Measurements from ENCODE around the gene WLS.
"Not testable (repeated sequence)": the region's sequence is repeated elsewhere in the genome, so short reads cannot be mapped to it uniquely, and the experiment has no call there.

WLS gene

DNA sequence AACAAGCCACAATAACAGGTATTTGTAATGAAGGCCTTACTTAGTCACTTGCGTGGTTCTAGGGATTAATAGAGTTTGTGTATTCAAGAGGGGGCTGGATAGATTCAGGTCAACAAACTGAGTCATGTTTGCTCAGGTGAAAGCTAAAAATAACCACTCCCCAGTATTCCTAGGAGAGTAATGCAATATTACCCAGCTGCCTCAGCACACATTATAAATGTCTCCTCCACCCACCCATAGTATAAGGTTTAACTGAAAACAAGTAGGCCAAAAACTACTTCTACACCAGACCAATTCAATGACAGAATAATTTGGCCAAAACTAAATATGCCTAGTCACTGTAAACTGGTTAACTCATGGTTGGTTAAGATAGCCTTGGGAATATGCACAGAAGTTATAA, 34.4 kb downstream of the WLS start:
- no peak for DNase-seq

DNA sequence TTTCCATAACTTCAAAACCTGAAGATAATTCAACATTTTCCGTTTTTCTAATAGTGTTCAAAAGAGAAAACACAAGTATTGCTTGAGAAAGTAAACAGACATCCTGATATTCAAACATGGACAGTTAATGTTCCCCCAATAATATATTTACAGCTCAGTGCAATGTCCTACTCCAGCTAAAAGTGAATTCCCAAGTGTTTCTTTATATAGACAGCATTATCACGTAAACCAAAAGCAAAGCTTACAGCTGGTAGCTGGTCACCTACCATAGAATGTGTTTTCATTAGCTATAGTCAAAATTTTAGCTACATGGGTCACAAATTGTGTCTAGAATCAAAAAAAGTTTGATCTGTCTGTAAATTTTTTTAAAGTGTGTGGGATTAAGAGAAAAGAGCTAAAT, 34.9 kb downstream of the WLS start:
- no peak for DNase-seq

- DNase-seq: no peak
Measured at GRCh38 chr1:68196676-68197075, 35.6 kb downstream of the WLS start.

DNA sequence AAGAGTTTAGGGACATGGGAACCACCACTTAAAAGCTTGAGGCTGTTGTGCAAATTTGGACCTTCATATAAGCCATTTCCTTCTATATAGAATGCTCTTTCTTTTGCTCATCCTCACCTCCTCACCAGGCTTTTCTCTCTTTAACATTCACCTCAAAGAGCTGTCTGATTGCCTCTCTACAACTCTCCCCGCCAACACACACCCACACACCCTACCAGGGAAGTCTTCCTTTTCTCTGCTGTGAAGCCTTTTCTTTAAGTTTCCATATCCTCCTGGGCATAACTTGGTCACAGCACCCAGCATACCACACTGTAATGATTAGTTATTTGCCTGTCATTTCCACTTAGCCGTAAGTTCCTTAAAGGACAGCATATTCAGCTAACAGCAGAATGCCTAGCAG, 40.6 kb downstream of the WLS start:
- no peak for DNase-seq

DNA sequence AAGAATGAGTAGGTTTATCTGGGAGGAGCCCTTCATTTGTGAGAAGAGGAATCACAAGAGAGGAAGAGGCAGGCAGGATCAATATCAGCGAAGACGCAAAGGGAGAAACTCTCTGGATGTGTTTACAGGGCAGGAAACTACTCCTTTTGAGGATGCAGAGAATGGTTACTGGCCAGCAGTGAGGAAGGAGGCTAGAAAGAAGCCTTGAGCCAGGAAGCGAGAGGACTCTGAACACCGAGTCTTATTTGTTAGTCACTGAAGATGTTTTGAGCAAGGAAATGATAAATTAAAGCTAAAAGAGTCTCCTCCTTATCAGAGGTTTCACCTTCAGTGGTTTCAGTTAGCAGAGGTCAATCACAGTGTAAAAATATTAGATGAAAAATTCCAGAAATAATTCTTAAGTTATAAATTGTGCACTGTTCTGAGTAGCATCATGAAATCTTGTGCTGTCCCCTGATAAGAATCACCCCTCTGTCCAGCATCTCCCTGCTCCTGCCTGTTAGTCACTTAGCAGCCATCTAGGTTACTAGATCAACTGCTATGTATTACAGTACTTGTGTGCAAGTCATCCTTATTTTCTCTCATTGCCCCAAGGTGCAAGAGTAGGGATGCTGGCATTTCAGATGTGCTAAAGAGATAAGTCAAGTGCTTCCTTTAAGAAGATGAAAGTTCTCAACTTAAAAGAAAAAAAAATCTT, 43.5 kb downstream of the WLS start:
- DNase-seq: no peak

GRCh38 chr1:68188060-68188538, 44.2 kb downstream of the WLS start:
- no peak for DNase-seq

DNA sequence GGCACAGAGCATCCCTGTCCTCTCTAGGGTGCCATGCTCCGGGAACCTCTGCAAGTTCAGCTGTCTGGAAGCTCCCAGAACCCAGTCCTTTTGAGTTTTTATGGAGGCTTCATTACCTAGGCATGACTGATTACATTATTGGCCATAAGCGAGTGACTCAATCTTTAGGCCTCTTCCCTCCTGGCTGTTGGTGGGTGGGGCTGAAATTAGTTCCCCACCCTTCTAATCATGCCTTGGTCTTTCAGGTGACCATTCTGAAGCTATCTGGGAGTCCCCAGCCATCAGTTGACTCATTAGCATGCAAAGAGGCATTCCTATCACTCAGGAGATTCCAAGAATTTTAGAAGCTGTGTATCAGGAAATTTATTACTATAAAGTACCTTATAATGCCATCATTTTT, 46.6 kb downstream of the WLS start:
- DNase-seq: no peak

- DNase-seq: no peak
Measured at GRCh38 chr1:68183895-68184294, 48.4 kb downstream of the WLS start.

DNA sequence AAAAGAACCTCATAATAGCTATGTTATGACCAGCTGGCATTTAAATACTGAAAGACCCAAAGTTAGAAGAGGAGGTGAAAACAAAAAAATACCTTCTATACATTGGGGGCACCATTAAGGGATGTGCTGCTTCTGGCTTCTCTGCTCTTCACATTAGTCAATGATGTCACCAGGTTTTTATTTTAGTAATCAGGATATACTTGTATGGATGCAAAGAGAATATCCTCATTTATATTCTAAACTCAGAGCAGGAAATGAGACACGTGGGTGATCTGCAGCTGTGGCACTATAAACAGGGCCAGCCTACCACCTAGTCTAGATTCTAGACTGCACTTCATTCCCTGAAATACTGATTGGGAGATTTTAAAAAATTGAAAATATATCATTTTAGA, 51.2 kb downstream of the WLS start:
- DNase-seq: no peak

GRCh38 chr1:68180441-68181164, 51.7 kb downstream of the WLS start:
- no peak for DNase-seq

DNA sequence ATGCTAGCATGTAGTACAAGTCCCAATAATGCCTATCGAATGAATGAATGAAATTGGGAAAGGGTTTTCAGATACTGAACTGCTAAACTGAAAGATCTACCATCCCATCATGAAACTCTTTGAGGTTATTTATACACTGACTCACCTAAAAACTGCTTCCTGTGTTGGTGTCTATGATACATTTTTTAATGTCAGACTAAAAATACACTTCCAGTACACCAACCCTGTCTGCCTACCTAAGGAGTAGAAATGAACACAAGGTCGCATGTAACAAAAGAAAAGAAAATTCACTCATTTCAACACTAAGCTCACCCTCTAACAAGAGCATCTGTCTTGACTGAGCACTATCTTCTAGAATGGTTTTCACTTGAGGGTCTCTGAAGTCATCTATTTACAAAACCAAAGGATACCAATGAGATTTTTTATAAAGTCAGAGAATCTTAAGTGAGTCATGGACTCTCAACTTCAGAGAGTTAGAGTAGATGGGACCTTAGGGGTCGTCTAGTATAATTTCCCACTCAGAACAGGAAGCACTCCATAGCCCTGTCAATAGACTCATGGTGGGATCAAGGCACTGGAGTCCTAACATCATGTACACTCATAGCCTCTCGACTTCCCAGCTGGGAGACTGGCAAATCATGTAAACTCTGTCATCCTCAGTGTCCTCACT, 53.4 kb downstream of the WLS start:
- no peak for DNase-seq

DNA sequence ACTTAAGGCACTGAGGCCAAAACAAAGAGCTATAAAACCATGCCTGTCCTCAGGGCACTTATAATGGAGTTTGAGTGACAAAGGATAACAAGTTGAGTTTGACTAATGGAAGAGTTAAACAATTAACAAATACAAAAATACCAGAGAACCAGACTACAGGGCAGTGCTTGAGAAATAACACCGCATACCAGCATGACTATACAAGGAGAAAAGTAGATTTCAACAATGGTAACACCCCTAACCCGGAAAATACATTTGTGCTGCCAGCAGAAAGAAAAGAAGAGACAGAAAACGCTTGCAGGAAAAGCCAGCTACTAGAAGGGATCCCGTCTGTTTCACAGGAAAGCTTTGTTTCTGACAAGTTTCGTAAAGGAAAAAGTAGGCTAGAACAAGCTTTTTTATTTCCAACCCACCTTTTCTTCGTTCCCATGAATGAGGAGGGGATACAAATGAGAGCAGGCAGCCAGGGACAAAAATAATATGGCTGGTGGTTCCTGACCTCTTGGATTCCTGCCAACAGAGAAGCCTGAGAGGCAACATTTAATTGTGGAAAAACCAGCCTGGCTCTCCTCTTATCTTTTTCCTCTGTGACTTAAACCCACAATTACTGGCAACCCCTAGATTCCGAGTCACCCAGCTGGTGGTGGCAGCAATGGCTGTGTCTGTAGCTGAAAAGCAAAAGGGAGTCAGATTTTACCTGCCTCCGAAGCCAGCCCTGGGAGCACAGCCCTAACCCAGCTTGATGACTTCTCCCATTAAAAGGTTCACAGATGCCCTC, 56.5 kb downstream of the WLS start:
- no peak for DNase-seq

GRCh38 chr1:68174738-68175113, 57.6 kb downstream of the WLS start:
- no peak for DNase-seq

DNA sequence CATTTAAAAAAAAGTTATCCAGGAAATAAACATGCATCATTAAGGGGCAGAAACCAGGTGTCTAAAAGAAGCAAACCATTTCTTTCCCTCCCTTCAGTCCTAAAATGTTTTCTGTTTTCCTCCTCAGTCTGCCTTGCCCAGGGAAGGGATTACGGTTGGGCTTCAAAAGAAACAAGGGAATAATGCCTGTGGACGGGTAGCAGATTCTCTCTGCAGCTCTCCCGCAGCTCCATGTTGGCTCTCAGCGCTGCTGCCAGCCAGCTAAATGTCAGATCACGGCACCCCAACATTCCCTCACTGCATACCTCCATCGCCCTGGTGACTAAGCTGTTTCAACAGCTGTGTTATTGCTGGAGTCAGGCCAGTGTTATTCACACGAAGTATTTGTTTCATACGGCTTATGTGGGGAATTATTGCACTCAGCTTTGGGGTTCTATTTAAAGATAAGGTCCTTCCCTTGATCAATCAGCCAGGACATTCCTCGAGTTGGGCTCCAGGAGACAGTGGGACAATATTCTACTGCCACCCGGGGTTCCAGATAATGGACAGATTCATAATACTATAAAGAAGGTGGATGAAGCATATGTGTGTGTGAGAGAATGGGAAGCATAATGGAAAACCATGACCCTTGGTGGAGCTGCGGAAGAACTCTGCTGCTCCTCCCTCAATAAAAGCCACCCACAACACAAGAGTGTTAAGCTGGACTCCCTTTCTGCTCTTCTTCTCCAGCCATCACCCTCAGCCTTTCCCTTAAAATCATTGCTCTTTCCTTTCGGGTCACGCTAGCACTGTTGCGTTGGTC, 58.2 kb downstream of the WLS start:
- DNase-seq: no peak

DNA sequence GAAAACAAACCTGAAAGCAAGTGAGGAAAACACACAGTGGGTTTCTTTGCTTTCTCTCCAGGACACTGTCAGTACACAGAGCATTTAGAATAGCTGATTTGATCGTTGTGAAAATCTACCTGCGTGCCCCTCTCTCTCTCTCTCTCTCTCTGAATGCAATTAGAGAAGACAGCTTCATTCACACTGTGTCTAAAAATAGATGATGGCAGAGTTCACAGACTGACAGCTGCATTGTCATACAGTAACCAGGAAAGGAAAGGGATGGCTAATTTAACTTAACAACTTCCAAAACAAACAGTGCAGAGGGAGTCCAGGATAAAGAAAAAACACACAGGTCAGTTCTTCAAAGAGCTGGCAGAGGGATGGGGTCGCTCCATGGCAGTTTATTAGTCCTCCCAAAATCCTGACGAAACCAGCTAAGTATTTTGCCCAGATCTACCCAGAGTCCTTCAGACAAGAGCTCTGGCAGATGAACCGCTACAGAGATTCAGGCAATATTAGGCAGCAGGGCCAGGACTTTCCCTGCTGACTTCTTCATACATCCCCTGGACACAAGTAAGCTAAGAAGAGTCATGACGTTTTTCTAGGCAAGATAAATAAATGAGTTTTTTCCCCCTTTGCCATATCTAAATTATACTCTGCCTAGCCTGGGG, 58.9 kb downstream of the WLS start:
- DNase-seq: no peak

- not testable (repeated sequence) for DNase-seq
Measured at GRCh38 chr1:68171795-68172194, 60.5 kb downstream of the WLS start.

DNA sequence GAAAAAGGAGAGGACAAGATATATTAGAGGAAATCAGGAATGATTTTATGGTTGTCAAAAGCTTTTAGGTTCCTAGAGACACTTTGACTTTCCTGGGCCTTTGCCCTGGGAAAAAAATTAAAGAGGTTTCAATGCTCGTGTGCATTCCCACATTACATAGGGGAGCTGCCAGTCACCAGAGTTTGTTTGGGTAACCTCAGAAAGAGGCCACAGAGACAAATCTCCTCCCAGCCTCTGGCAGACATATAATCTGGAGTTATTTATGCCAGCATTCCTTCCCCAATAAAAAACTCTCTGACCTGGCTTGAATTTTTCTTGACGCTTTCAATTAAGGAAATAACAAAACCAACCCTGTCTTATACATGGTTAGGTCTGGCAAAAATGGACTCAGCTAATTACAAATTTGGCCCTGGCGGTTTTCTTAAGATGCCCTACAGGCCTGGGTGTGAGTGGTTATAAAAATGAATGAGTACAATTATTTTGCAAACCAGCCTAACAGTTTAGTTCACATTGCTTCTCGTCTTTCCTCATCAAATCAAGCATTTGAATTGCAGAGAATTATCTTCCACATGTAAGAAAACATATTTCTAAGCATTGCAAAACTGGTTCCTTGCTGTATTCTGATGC, 63.7 kb downstream of the WLS start:
- DNase-seq: no peak

DNA sequence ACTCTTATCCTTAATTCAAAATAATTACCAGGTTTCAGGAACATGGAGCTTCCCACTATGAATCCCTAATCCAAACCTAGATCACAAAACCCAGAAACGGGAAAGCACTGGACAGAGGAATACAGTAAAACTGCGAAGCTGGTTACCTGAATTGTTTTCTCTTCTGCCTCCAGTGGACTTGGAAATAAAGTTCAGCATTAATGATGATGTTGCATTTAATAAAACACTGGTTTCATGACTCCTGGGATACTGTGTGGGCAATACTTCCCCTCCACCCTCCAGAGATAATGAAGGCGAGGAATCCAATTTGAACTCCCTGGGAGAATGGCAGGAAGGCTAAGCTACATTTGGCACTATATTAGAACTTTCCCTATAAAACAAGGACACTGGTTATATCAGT, 65.1 kb downstream of the WLS start:
- no peak for DNase-seq

DNA sequence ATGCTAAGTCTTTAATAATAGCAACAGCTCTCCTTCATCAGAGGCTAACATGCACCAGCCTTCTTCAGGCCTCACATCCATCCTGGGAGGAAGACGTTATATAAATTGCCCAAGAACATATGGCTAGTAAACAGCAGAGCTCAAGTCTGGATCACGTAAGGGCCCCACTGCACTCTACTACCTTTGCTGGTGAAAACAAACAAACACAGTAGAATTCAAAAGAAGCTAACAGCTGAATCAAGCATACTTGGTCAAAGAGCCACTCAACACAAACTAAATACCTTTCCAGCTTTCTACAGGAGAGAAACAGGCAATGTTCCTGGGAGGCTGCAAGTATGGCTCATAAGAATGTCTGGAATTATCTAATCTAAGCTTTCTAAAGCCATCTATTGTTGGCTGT, 66.0 kb downstream of the WLS start:
- no peak for DNase-seq

DNA sequence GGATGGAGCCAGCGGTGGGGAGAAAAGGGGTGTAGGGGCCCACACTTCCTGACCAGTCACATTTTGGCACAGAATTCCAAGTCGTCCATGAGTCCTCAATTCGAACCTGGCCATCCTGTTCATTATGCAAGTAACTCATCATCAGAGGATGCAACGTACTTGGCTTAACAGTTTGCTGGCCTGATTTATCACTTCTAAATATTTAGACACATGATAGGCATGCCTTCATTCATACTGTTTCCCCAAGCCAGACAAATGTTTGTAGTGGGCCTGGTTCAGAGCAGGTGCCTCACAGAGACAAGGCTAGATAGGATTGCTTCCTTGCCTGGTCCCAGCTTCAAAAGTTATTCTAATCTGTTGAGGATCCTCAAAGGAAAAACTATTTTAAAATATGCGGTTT, 66.7 kb downstream of the WLS start:
- DNase-seq: no peak

GRCh38 chr1:68164918-68165317, 67.4 kb downstream of the WLS start:
- DNase-seq: no peak

- DNase-seq: no peak
Measured at GRCh38 chr1:68163220-68163619, 69.1 kb downstream of the WLS start.
